HG03469 (cell line): ENCODE measurements around the gene CR1.
"Not testable (repeated sequence)": the region's sequence is repeated elsewhere in the genome, so short reads cannot be mapped to it uniquely, and the experiment has no call there.

Source experiments
- ATAC-seq: cut with Tn5 transposase; IDR thresholded peaks from one replicate; pipeline ENCODE4 v1.9.1; 2021; ENCODE audit warnings: mild to moderate bottlenecking, moderate library complexity, moderate number of reproducible peaks; ENCODE audit not compliant: unreplicated experiment

CR1 gene

DNA sequence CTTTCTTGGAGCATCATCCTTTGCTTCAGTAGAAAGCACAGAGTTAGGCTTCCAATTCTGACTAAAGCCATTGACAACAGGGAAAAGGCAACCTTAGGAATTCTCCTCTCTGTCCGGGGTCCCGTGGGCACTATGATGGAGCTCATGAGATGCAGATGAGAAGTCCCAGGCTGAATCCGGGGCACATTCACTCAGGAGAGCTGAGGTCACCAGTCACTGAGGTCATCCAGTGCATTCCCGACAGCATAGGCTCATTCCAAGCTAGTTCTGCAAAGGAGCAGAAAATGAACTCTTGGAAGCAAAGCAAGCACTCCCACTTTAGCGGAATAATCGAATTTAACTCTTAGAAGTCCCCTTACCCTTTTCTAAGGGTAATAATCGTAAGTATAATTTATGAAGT lies 6.8 kb downstream of the CR1 start:
- ATAC-seq = no peak

DNA sequence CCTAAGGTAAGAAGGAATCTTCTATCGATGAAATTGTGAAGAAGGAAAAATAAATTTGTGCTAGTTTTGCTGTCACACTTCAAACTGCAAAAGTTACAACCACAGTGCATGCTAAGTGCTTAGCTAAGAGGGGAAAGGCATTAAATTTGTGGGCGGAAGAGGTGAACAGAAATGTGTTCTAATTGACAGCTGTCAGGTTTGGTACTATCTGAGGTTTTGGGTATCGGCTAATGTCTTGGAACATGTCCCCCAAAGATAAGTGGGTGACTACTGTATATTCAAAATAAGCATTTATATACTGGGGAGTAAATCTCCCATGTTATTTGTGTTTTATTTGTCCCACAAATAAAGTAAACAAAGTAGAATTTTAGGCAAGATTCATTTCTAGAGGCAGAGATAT lies 8.0 kb downstream of the CR1 start:
- ATAC-seq = no peak

DNA sequence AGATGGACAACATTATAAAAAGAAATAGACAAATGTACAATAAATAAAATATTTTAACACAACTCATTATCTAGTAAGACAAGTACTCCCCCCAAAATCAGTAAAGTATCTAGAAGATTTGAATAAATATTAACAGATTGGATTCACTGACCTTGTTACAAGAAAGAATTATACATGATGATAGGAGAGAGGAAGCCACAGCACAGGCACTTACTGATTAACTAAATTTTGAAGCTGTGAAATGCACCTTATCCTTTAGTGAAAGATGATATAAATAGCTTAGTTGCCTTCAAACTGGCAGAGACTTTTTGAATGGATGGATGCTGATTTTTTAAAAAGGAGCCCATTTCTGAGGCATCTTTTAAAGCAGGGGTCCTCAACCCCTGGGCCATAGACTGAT lies 8.5 kb downstream of the CR1 start:
- ATAC-seq = no peak

DNA sequence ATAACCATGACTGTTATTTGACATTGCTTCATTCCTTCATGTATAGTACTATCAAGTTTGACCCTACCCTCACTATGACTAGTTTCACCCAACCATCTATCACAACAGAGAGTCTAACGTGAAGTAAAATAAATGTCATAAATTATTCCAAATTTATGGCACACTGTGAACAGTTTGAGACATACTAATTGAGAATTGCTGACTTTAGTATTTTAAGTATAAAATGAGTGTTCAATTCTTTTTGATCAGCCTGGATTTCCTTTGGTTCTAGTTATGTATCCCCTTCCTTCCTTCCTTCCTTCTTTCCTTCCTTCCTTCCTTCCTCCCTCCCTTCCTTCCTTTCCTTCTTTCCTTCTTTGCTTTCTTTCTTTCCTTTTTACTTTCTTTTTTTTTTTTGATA lies 14.5 kb downstream of the CR1 start:
- ATAC-seq = no peak

DNA sequence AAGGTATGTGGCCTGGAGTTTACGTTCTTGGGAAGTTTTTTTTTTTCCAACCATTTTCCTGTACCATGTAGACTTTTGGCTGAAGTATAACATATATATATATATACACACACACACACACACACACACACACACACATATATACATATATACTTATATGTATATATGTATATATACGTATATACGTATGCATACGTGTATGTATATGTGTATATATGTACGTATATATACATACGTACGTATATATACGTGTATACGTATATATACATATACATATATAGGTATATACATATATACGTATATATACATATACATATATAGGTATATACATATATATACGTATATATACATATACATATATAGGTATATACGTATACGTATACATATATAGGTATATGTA lies 18.9 kb downstream of the CR1 start:
- ATAC-seq = no peak

DNA sequence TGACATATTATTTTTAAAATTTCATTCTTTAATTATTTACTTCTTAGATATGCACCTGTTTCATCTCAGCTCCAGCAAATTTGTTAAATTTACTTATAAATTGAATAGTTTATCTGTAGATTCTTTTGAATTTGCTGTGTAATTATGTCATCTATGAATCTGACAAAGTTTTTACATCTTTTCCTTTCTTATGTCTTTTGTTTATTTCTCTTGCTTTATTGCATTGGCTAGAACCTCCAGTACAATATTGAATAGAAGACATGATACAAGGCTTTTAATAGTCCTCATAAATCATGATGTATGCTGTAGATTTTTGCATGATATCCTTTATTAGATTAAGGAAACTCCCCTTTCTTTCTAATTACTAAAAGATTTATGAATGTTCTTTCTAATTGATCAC lies 20.8 kb downstream of the CR1 start:
- no peak for ATAC-seq

DNA sequence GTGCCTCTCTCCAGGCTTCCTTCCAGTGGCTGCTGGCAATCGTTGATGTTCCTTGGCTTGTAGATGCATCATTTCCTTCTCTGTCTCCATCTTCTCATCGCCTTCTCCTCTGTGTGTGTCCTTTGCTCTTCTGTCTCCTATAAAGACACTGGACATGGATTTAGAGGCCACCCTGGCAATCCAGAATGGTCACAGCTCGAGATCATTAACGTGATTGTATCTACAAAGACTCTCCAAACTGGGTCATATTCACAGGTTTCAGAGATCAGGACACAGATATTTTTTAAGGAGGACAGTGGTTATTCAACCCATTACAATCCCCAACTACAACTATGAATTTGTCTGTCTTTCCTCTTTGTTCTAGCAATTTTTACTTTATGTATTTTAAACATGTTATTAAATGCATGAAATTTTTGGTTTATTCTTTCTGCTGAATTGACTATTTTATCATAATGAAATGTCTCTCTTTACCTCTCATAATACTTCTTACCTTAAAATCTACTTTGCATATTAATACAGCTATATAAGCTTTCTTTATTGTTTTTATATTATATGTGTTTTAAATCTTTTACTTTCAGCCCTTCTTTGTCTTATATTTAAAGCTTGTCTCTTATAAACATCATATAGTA lies 22.8 kb downstream of the CR1 start:
- ATAC-seq = no peak

DNA sequence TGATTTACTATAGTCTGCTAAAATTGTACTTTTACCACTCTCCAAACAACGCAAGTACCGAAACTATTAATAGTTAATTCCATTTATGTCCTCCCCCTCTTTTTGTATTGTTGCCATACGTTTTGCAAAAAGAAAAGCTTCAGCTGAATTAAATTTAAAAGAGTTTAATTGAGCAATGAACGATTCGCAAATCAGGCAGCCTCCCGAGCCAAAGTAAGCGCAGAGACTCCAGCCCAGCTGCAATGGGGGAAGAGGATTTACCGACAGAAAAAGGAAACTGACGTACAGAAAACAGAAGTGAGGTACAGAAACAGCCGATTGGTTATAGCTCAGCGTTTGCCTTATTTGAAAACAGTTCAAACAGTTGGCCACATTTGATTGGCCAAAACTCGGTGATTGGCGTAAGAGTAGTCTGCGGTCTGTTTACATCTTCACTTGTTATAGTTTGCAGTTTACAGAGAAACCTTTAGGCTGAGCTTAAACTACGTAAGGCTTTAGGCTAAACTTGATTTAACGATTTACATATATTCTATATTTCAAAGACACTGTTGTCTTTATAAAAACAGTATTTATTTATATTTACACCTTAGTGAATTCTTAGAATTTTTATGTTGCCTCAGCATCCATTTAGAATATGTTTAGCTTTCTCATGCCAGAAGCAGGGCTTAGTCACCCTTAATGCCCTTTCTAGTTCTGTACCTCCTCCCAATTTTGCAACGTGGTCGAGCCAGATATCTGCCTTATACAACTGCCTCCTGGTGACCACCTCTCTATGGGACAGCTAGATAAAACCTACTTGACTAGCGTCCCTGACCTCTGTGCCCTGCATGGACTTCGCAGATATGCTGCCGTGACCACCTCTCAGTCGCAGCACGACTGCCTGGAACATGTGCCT lies 23.8 kb downstream of the CR1 start:
- no peak for ATAC-seq

DNA sequence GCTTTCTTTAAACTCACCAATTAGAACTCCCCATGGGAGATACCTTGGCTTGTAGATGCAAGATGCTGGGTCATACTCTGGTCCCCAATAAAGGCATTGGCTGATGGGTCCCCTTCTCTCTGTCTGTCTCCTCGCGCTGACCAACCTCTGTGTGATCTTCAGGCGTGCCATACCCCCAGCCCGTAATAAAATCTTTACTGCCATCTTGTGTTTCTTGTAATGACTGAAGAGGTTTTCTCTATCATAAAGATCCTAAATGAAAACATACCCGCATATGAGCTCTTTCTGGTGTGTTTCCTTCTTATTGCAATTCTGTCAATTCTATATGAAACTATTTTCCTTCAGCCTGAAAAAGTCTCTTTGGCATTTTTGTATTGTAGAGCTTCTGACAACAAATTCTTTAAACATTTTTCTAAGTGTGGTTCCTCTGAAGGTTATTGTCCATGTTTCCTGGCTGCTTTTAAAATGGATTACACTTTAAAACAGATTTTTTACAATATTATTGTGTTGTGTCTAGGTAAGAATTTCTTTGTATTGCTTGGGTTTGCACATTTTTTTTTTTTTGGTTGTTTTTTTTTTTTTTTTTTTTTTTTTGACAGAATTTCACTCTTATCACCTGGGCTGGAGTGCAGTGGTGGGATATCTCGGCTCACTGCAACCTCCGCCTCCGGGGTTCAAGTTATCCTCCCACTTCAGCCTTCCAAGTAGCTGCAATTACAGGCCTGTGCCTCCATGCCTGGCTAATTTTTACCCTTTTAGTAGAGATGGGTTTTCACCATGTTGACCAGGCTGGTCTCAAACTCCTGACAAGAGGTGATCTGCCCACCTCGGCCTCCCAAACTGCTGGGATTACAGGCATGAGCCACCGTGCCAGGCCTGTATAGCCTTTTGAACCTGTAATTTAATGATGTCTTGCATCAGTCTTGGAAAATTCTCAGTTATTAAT lies 24.7 kb downstream of the CR1 start:
- ATAC-seq = not testable (repeated sequence)

DNA sequence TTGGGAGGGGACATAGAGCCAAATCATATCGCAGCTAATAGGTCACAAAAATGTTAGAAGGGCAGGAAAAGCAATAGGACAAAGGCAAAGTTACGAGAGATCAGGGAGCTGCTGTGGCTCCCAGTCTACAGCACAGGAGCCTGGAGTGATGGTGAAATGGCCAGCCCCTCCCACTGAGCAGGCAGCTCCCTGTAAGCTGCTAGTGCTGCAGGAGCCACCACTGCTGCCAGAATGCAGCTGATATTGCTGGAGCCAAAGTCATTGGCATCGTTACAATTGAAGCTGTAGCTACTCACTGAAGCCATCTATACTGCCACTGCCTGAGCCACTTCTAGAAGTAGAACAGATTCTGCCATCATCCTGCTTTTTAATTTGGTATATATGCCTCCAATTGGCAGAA lies 29.3 kb downstream of the CR1 start:
- ATAC-seq = not testable (repeated sequence)

DNA sequence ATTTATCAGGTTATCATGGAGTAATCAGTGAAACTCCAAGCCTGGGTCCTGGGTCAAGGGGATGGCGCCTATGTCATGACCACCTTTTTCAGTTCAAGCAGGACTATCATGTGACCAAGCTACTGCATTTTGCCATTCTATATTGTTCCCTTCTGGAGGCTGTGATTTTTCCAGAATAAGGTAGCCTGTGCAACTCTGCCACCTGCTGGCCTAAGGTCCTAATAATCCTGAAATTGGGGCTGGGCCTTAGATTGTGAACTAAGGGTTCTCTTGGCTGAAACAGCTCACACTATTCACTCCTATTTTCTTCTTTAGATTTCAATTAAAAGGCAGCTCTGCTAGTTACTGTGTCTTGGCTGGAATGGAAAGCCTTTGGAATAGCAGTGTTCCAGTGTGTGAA lies 32.4 kb downstream of the CR1 start:
- ATAC-seq = not testable (repeated sequence)

DNA sequence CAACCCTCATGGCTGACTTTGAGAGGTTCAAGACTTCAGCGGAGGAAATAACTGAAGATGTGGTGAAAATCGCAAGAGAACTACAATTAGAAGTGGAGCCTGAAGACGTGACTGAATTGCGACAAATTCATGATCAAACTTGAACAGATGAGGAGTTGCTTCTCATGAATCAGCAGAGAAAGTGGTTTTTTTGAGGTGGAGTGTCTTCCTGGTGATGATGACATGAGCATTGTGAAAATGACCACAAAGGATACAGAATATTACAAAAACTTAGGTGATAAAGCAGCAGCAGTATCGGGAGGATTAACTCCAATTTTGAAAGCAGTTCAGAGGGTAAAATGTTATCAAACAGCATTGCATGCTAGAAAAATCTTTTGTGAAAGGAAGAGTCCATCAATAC lies 40.3 kb downstream of the CR1 start:
- not testable (repeated sequence) for ATAC-seq

DNA sequence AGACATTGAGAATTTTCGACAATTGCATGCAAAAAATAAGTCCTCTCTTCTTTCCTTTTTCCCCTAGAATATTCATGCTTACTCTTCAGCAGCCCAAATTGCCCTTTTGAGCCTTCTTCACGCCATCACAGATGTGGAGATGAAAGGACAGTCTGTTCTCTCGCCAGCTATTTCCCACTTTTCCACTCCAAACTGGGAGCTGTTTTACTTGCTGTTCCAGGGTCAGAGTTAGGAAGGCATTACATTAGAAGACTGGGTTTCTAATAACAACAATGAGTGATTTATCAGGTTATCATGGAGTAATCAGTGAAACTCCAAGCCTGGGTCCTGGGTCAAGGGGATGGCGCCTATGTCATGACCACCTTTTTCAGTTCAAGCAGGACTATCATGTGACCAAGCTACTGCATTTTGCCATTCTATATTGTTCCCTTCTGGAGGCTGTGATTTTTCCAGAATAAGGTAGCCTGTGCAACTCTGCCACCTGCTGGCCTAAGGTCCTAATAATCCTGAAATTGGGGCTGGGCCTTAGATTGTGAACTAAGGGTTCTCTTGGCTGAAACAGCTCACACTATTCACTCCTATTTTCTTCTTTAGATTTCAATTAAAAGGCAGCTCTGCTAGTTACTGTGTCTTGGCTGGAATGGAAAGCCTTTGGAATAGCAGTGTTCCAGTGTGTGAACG lies 50.9 kb downstream of the CR1 start:
- ATAC-seq = not testable (repeated sequence)

DNA sequence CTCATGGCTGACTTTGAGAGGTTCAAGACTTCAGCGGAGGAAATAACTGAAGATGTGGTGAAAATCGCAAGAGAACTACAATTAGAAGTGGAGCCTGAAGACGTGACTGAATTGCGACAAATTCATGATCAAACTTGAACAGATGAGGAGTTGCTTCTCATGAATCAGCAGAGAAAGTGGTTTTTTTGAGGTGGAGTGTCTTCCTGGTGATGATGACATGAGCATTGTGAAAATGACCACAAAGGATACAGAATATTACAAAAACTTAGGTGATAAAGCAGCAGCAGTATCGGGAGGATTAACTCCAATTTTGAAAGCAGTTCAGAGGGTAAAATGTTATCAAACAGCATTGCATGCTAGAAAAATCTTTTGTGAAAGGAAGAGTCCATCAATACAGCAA lies 58.9 kb downstream of the CR1 start:
- not testable (repeated sequence) for ATAC-seq

DNA sequence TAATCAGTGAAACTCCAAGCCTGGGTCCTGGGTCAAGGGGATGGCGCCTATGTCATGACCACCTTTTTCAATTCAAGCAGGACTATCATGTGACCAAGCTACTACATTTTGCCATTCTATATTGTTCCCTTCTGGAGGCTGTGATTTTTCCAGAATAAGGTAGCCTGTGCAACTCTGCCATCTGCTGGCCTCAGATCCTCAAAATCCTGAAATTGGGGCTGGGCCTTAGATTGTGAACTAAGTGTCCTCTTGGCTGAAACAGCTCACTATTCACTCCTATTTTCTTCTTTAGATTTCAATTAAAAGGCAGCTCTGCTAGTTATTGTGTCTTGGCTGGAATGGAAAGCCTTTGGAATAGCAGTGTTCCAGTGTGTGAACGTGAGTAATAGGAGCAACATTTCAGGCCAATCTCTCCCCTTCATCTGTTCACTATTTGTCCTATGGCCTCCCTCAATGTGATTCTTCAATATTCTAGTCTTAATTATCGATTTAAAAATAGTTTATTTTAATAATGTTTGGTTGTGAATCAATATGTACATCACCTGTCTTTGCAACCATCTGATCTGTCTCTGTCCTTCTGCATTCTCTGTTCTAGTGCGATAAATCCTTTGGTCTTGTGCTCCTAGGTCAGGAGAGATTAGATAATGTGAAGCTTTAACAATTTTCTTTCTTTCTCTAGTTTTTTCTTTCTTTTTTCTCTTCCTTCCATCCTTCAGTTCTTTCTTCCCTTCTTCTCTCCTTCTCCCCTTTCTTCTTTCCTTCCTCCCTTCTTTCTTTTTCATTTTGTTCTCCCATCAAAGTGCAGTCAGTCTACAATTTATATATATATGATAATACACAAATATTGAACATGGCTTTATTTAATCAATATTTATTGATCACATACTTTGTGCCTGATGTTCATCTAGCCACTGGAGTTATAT lies 69.8 kb downstream of the CR1 start:
- no peak for ATAC-seq

DNA sequence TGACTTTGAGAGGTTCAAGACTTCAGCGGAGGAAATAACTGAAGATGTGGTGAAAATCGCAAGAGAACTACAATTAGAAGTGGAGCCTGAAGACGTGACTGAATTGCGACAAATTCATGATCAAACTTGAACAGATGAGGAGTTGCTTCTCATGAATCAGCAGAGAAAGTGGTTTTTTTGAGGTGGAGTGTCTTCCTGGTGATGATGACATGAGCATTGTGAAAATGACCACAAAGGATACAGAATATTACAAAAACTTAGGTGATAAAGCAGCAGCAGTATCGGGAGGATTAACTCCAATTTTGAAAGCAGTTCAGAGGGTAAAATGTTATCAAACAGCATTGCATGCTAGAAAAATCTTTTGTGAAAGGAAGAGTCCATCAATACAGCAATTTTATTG lies 76.0 kb downstream of the CR1 start:
- ATAC-seq = not testable (repeated sequence)

DNA sequence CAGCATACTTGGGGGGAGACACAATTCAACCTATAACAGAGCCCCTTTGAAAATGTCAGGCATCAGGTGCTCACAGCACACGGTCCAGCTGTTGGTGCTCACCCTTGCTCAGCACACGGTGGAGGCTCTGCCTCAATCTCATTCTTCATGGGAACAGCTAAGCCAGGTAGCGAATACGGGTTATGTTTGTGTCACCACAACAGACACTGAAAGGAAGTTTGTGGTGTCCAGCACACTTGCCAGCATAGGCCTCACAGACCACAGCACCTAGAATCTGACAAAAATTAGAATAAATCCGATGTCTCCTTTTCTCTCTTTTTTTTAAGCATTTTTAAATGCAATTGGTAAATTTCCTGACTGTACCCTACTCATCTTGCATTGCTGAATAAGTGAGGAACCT lies 77.1 kb downstream of the CR1 start:
- not testable (repeated sequence) for ATAC-seq

DNA sequence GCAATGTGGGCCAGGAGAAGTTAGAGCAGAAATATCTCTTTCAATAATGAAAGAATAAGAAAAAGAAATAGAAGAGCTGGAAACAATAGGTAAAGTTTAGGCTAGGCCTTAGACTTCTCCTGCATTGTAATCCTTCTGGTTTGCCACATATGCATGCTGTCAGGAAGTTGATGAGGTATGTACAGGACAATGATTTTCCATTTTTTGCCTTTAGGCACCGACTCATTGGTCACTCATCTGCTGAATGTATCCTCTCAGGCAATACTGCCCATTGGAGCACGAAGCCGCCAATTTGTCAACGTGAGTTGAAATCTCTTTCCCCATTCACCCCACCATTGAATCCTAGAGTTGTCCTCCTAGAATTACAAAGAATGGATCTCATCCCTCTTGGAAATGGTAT lies 79.4 kb downstream of the CR1 start:
- not testable (repeated sequence) for ATAC-seq

DNA sequence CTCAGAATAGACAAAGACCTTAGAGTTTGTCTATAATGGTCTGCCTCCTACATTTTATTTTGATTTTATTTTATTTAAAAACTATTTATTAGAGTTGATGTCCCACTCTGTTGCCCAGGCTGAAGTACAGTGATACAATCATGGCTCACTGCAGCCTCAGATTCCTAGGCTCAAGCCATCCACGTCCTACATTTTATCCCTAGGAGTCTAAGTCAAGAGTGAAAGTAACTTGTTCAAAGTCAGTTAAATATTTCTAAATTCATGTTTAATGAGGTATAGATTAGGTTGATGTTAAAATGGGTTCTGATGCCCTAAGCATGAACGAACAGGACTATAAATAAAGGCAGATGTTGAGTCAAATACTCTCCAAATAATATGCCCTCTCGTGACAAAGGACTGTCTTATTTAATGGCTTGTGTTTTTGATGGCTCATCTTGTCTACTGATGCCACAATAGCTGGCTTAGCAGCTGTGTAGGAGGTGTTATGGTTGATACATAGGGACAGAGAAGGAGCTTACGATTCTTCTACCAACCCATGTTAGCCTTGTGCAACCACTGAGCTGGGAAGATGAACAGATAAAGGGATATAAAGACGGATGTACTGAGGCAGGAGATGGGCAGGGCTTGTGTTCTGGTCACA lies 83.0 kb downstream of the CR1 start:
- no peak for ATAC-seq
